Hepatocyte (in vitro differentiated cells): ENCODE data around the gene RNU4-1.
"Not testable (repeated sequence)": the region's sequence is repeated elsewhere in the genome, so short reads cannot be mapped to it uniquely, and the experiment has no call there.

Experiments used
- EZH2 ChIP-seq: fragments of 200-600 bp; sonication (generic); IDR thresholded peaks from 2 replicates; pipeline ENCODE4 v1.6.1; 2016; ENCODE audit warnings: antibody characterized with exemption, mild to moderate bottlenecking, borderline replicate concordance
- TF ChIP-seq, protein P1 (sequence below): fragments of 200-600 bp; sonication (generic); IDR thresholded peaks from 2 replicates; pipeline ENCODE4 v1.5.1; 2016; ENCODE audit warnings: antibody characterized with exemption, mild to moderate bottlenecking; ENCODE audit not compliant: poor library complexity

DNA sequence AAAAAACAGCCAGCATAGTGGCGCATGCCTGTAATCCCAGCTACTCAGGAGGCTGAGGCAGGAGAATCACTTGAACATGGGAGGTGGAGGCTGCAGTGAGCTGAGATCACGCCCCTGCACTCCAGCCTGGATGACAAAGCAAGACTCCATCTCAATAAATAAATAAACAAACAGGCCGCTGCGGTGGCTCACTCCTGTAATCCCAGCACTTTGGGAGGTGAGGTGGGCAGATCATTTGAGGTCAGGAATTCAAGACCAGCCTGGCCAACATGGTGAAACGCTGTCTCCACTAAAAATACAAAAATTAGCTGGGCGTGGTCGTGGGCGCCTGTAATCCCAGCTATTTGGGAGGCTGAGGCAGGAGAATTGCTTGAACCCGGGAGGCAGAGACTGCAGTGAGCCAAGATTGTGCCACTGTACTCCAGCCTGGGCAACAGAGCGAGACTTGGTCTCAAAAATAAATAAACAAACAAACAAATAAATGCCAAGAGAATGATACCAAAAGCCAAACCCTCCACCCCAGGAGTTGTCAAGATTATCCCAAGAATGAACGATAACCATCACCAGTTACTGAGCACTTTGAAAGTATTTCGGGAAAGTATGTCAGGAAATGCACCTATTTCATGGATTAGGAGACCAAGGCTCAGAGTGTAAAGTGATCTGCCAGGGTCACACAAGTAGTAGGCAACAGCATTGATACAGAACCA lies 41.5 kb downstream of the RNU4-1 start:
- TF ChIP-seq EZH2, result not testable (repeated sequence)
- TF ChIP-seq, protein P1, sequence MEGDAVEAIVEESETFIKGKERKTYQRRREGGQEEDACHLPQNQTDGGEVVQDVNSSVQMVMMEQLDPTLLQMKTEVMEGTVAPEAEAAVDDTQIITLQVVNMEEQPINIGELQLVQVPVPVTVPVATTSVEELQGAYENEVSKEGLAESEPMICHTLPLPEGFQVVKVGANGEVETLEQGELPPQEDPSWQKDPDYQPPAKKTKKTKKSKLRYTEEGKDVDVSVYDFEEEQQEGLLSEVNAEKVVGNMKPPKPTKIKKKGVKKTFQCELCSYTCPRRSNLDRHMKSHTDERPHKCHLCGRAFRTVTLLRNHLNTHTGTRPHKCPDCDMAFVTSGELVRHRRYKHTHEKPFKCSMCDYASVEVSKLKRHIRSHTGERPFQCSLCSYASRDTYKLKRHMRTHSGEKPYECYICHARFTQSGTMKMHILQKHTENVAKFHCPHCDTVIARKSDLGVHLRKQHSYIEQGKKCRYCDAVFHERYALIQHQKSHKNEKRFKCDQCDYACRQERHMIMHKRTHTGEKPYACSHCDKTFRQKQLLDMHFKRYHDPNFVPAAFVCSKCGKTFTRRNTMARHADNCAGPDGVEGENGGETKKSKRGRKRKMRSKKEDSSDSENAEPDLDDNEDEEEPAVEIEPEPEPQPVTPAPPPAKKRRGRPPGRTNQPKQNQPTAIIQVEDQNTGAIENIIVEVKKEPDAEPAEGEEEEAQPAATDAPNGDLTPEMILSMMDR, result not testable (repeated sequence)
